Stimulated activated CD8-positive, alpha-beta memory T cell treated with anti-CD3 and anti-CD28 coated beads, Interleukin-4, amount 100 ng/mL, for 1 hour (primary cell): ENCODE measurements around the gene TMC1.
"Not testable (repeated sequence)": the region's sequence is repeated elsewhere in the genome, so short reads cannot be mapped to it uniquely, and the experiment has no call there.

ENCODE experiments used
- DNase-seq, 2 donors: peaks; one replicate each; pipeline ENCODE4 v3.0.0-alpha.2; 2020; ENCODE audit warnings: low read depth in 2 of 2, low spot score in 1 of 2

Gene TMC1

DNA sequence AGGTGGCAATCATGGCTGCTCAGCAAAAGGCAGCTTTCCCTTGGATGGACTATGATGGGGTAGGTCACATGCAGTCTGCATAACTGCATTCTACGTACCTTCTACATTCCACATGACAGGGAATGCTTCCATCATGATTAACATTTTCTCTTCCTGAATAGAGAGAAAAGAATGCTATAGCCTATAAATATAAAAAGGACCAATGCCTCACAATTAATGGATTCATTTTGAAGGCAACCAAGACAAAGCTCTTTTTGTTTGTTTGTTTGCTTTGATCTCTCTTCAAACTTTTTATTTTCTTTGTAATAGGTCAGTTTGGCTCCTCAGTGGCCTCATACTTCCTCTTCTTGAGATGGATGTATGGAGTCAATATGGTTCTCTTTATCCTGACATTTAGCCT, 230.1 kb downstream of the TMC1 start:
- no peak for DNase-seq

DNA sequence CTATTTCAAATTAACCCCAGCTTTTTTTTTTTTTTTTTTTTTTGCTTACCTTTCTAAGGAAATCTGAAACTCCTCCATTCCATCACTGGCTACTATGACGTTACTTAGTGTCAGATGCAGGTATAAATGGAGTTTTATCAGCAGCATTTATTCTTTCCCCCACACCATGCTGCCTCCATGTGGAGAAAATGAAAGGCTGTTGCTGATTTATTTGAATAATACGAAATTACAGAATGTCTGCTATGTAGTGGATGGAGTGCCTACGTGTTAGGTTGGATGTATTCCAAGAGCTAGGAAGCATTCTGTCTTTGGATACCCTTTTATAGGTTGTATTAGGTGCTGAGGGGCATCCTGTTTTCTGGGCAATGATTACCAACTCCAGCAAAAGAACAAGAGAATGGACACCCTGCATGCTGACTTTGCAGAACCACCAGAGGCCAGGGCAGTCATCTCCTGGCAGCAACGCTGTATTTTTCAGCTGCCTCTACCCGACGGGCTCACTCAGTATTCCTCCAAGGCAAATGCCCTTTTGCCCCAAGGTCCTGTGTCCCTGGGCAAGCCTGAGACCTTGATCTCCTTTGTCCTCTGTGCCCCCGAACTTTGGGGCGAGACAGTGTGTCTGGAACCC, 232.0 kb downstream of the TMC1 start:
- DNase-seq: no peak

DNA sequence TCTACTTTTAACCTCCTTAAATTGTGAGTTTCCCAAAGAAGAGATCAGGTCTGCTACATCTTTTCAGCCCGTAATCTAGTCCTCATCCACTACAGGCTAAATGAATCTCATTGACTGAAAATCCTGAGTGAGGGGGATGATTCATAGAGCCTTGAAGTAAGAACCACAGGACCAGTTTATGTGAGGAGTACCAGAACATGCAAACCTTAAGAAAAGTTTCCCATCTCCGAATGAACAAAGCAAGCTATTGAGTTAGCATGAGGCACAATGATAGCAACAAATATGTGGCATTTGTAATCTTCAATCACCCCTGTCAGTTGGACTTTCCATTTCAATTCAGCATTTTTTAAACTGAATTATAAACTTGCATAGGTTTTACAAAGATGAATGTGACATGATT, 234.4 kb downstream of the TMC1 start:
- DNase-seq: no peak

DNA sequence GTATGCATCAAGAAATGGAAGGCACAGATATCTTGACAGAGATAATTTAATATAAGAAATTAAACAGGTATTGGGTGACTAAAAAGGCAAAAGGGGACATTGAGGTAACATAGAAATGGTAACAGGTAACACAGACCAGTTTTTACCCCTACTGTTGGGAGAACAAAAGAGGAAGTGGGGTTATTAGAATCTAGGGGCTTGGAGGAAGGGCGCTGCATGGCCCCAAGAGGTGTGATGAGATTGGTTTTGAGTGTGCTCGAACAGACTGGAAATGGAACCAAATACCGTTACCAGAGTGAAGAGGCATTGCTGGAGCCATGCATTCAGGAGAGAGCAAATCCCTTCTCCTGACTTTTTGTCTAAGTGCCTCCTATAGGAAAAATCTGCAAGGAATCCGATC, 237.5 kb downstream of the TMC1 start:
- DNase-seq: no peak

DNA sequence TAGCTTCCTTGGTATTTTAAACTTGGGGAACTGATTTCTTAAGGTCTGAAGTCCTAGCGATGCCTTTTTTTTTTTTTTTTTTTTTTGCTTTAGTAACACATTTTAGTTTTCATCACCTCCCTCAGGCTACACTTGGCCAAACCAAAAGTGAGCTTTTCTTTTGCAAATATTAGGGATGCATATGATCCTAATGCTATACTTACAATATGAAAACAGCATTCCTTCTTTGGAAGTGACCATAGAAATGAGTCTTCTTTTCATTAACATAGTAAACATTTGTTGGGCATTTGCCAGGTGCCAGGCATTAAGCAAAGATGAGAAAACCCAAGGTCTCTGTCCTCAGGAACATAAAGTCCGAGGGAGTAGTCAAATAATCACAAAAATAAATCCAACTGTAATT, 241.6 kb downstream of the TMC1 start:
- DNase-seq: no peak

DNA sequence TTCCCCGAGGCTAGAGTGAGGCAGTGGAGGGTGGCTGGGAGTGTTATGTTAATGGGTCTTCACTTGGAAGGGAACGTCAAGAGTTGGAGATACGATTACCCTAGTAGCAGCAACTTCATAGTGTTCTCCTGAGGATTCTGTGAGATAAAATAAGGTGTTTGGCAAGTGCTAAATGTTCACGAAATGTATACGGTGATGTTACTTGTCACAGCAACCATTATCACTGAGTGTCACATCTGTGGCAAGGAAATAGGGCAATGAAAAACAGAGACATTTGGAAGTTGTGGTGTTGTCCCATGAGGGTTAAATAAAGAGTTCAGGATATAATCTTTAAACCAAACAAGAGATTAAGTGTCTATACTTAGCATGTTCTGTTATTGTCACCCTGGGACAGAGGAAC, 248.1 kb downstream of the TMC1 start:
- DNase-seq: no peak

DNA sequence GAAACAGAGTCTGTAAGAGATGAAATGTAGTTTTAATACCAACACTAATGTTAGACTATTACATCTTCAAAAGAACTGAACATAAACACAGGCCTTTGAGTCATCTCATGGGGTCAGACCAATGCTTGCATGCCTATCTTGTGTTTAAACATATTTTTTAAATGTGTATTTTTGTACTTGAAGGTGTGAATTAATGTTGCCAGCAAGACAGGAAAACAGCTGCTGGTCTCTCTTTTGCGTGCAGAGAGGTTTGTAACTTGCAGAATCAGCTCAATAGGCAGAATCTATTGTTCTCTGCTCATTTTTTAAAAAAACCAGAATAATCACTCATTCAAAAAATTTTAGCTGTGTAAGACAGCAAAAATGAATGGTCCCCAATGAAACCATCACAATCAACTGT, 251.3 kb downstream of the TMC1 start:
- DNase-seq: no peak

DNA sequence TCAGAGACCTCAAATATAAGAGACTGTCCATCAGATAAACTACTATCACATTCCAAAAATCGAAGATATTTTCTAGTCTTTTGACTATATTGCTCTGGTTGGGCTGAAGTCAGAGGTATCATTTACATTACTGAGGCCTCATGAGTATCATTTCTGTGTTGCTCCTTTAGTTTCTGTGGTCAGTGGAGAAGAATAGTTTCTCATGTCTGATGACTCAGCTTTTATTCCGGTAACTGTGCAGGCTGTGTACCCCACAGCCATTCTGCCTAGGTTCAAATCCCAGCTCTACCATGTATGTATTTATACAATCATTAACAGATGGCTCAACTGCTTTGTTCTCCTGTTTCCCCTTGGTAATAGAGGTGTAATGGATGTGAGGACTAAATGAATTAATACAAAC, 252.2 kb downstream of the TMC1 start:
- no peak for DNase-seq

DNA sequence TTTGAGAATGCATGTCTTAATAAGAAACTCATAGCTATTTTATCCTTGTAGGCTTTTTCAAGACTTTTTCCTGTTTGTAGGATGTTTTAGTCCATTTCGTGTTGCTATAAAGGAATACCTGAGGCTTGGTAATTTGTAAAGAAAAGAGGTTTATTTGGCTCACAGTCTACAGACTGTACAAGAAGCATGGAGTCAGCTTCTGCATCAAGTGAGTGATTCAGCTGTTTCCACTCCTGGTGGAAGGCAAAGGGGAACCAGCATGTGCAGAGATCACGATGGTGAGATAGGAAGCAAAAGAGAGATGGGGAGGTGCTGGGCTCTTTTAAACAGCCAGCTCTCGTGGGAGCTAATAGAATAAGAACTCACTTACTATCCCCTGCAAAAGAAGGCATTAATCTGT, 254.2 kb downstream of the TMC1 start:
- no peak for DNase-seq

DNA sequence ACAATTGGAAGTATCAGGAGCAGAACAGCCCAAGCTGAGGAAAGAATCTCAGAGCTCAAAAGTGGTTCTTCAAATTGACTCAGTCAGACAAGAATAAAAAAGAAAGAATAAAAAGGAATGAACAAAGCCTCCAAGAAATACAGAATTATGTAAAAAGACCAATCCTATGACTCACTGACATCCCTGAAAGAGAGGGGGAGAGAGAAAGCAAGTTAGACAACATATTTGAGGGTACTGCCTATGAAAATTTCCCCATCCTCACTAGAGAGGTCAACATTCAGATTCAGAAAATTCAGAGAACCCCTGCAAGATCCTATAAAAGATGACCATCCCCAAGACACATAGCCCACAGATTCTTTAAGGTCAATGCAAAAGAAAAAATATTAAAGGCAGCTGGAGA, 258.2 kb downstream of the TMC1 start:
- DNase-seq: no peak

DNA sequence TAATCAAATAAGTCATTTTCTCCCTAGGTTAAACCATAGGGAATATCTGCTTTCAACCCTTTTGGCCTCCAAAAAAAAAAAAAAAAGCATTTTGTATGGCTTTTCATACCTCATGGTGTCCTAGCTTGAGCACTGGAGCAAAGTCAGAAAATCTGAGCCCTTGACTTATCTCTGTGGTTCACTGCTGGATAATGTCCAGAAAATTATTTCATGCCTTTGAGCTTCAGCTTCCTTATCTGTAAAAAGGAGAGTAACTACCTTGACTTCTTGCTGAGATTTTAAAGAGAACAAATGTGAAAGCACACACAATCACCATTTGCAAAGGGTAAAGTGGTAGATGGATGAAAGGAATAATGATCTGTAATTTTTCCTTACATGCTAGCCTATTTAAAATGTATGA, 265.5 kb downstream of the TMC1 start:
- DNase-seq: no peak

DNA sequence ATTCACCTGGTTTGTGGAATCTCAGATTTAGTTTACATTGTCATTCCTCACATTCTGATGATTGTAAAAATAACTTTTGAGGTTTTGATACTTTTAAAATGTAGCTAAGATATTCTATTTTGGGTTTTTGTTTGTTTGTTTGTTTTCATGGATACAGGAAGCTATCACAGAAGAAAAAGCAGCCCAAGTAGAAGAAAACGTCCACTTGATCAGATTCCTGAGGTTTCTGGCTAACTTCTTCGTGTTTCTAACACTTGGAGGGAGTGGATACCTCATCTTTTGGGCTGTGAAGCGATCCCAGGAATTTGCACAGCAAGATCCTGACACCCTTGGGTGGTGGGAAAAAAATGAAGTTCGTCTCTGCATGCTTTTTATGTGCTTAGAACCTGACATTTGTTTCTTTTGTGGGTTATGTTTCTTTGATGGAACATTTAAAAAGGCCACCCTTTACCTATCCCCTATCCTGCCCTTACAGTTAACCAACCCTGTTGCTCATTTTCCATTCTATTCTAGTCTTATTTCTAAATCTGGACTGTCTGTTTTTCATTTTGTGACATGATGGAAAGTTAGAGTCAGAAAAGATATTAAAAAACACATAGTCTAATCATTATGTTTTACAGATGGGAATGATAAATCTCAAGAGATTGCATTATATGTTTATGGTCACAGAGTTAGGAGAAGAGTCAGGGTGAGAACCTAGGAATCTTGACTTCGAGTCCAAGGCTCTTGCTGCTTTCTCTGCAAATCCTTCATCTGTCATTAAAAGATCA, 267.7 kb downstream of the TMC1 start:
- DNase-seq: no peak

DNA sequence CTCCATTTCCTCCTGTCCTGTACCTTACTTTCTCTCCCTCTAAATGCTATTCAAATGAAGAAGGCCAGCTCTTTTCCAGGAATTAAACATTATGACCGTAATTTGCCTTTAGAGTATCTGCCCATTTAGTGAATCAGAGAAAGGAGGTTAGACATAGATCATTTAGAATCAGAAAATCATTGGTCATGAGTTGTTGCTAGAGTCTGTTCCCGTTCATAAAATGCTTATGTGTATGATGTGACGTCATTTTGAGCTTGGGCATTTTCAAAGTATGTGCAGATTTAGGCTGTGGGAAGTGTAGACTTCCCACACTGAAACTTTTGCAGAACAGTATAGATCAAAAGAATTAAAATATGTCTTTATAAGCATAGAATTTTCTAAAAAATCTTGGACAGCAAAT, 268.5 kb downstream of the TMC1 start:
- DNase-seq: no peak

DNA sequence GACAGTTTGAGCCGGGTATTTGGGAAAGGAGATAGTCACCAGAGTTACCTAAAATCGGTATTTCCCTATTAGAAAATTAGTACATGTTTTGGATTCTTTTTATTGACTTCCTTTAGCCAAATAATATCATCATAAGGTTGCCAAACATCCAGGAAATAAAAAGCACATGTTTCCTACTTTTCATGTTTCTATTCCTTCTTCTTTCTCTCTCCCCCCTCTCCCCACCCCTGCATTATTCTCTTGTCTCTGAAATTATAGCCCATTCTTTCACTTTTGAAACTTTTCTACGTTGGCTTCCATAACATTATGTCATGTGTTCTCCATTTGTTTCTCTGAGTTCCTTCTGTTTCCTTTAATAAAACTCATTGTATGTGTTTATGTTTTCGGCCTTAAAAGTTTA, 269.6 kb downstream of the TMC1 start:
- no peak for DNase-seq

DNA sequence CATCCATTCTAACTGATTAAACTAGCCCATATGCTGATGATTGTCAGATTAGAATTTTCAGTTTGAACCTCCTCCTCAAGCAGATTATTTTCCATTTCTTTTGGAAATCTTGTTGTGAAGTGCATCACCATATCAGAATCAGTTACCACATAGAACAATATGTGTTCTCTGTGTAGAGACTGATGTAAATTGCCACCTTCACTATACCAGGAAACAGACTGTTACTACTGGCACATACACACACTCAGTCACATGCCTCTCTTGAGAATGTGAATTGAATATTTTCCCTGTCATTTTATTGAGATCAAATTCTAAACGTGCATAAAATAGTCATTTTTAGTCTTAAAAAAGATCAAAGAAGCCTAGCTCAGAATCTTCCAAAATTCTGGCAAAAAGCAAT, 270.0 kb downstream of the TMC1 start:
- DNase-seq: no peak

DNA sequence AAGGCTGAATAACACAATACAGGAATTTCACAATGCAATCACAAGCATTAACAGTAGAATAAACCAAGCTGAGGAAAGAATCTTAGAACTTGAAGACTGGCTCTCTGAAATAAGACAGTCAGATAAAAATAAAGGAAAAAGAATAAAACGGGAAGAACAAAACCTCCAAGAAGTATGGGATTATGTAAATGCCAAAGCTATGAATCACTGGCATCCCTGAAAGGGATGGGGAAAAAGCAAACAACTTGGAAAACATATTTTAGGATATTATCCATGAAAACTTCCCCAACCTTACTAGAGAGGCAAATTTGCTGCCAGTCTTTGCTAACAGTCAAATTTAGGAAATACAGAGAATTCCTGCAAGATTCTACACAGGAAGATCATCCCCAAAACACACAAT, 273.5 kb downstream of the TMC1 start:
- no peak for DNase-seq

DNA sequence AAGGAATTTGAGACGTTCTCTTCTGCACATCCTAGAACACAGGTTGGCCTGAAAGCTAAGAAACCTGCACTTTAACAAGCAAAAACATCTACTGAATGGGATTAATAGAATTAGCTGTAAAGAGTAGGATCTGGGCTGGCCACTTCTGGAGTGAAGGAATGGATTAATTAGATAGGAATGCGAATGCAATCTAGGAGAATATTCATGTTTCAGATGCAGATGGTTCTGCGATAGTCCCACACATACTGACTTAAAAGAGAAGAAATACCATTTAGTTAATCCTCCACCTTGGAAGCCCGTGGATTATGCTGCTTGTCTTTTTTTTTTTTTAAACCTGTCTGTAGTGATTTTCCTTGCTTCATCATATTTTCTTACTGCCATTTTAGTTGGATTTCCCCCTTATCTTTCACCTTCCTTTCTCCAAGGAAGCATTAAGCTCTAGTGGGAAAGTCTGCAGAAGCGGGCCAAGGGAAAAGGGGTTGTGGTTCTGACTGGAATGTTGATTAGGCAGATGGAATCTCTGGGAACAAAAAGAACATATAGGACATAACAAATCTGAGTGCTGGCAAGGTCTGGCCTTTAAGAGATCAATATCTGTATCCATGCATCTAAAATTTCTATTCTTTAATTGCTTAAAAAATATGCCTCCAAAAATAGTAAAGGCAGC, 279.1 kb downstream of the TMC1 start:
- no peak for DNase-seq

DNA sequence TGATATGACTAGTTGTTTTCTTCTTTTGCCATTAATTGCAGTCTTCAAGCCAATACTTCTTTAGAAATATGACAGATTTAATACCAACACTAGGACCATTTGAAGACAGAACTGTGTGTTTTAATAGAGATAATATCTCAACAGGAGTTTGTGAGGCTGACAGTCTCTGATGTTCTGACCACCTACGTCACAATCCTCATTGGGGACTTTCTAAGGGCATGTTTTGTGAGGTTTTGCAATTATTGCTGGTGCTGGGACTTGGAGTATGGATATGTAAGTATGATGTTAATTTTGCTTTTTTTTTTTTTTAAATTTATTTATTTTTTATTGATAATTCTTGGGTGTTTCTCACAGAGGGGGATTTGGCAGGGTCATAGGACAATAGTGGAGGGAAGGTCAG, 283.8 kb downstream of the TMC1 start:
- no peak for DNase-seq

DNA sequence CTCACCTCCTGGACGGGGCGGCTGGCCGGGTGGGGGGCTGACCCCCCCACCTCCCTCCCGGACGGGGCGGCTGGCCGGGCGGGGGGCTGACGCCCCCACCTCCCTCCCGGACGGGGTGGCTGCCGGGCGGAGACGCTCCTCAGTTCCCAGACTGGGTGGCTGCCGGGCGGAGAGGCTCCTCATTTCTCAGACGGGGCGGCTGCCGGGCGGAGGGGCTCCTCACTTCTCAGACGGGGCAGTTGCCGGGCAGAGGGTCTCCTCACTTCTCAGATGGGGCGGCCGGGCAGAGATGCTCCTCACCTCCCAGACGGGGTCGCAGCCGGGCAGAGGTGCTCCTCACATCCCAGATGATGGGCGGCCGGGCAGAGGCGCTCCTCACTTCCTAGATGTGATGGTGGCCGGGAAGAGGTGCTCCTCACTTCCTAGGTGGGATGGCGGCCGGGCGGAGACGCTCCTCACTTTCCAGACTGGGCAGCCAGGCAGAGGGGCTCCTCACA, 285.0 kb downstream of the TMC1 start:
- DNase-seq: not testable (repeated sequence)

DNA sequence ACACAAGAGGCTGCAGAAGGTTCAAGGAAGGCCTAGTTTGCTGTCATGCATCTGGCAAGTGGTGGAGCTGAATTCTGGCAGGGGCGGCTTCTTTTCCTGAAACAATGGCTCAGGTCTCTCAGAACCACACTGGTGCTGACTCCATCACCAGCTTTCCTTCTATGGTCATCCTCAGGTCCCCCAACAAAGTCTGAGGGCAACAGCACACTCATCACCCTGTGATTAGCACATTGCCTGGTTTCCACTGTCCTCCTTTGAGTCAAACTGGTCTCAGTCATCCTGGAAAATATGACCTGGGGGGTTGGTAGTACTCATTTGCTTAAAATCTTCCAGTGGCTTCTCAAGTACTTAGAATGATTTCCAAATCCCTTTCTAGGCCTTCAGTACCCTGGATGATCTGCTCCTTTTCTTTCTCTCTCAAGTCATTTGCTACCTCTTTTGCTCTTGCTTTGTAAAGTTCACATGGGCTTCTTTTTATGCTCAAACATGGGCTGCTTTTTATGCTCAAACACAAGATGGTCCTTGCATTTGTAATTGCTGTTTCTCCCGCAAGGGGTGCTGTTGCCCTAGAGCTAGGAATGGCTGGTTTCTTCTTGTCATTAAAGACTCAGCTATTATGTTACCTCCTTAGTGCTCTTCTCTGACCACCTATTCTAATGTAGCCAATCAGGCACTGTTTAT, 286.5 kb downstream of the TMC1 start:
- no peak for DNase-seq

DNA sequence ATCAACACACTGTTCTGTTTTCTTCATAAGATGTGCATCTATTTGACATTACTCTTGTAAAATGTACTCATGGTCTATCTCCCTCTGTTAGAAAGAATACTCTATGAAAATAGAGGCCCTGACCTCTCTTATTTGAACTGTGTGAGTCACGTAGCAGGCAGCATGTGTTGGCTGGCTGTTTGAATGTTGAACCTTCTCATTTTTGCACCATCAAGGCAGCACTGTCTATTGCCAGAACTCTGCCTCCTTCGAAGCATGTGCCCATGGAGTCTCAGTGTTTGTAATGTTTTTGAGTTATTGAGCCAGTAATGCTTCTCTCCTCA, 287.0 kb downstream of the TMC1 start:
- no peak for DNase-seq

DNA sequence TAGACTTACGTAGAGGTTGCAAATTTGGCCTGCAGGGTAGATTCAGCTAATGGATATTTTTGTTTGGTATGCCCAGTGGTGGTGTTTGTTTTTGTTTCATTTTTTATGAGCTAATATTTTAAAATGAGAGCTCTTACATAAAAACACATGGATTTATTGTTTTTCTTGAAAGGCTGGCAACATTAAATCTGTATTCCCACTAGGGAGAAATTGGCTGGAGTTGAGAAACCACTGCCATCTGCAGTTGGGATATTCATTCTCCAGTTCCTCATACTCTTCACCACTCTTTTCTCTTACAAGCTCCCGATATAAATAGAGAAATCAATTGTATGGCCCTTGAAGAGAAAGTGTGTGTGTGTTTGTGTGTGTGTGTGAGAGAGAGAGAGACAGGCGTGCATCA, 288.2 kb downstream of the TMC1 start:
- DNase-seq: no peak
